Prostate gland (tissue), 2 donors: ENCODE measurements around the gene SENP7. TPM values are rescaled to one million over a fixed set of nuclear protein-coding genes. Genes with fewer than 3 reads are reported as not detected.

Experiments used
- DNase-seq: peaks from one replicate; pipeline ENCODE4 v3.0.0-alpha.2; 2019; ENCODE audit warnings: low spot score
- H3K27ac ChIP-seq, 2 donors: fragments of 200-600 bp; sonication (generic); 2 replicates each; pipeline ENCODE4 v1.5.1; 2017 to 2019
- H3K27me3 ChIP-seq: fragments of 200-600 bp; sonication (generic); replicated peaks from 2 replicates; pipeline ENCODE4 v1.5.1; 2019; ENCODE audit not compliant: insufficient read depth
- H3K36me3 ChIP-seq, 2 donors: fragments of 200-600 bp; sonication (generic); 1 replicate in 1 of 2; 2 replicates in 1 of 2; pipeline versions ENCODE4 v1.5.1 to v1.8.1; 2017 to 2019
- H3K4me1 ChIP-seq: fragments of 200-600 bp; sonication (generic); replicated peaks from 2 replicates; pipeline ENCODE4 v1.5.1; 2019
- H3K4me3 ChIP-seq, 2 donors: fragments of 200-600 bp; sonication (generic); 2 replicates each; pipeline ENCODE4 v1.5.1; 2017 to 2019
- H3K9me3 ChIP-seq: fragments of 200-600 bp; sonication (generic); 2 replicates; pipeline ENCODE4 v1.5.1; 2017
- POLR2A ChIP-seq: fragments of 450-650 bp; IDR thresholded peaks from one replicate; pipeline ENCODE4 v1.6.1; 2016; ENCODE audit warnings: antibody characterized with exemption, mild to moderate bottlenecking
- POLR2AphosphoS5 ChIP-seq: sonication (generic); formaldehyde crosslinking; IDR thresholded peaks from one replicate; pipeline ENCODE4 v1.6.1; 2017; ENCODE audit warnings: antibody characterized with exemption
- WGBS: methylation state at CpG from one replicate; pipeline ENCODE4 v1.1.5; 2018; 5-methylcytosine and 5-hydroxymethylcytosine counted together
- intact Hi-C: fragments of 100-400 bp; cut with DNase I; formaldehyde crosslinking; loops from one replicate; pipeline ENCODE4 v1.14.2; 2022
- total RNA-seq, 2 donors: library from RNA; depleted of rRNA; stranded (reverse); fragments of >200 nt; gene quantifications; one replicate each; pipeline ENCODE4 v1.1.0, GENCODE V29; 2016
- TF ChIP-seq, protein P1 (sequence below), 4 experiments: fragments of 200-600 bp in 2 of 4; fragments of 450-650 bp in 2 of 4; sonication (generic) in 2 of 4; IDR thresholded peaks; 1 replicate in 3 of 4; 2 replicates in 1 of 4; pipeline ENCODE4 v1.5.1; 2016 to 2019; ENCODE audit warnings: antibody characterized with exemption in 4 of 4, mild to moderate bottlenecking in 2 of 4, moderate library complexity in 2 of 4

Gene SENP7
- total RNA-seq, 2 donors from 2014 or later, result 16.4 to 22.7 TPM

- Histone ChIP-seq H3K9me3 (no peaks in the 10 kb centered on the region), H3K4me3 (no peak overlapping the region), H3K36me3 (no peaks in the 10 kb centered on the region), H3K27me3 (no peaks in the 10 kb centered on the region), H3K27ac (no peak overlapping the region), H3K4me1 (no peaks in the 10 kb centered on the region)
- DNase-seq, result no peak
- 62% methylated on average over 2 of the region's 2 CpGs for WGBS
- intact Hi-C loops, result no loop called here
- no peak for TF ChIP-seq POLR2AphosphoS5
- no peak for TF ChIP-seq POLR2A
- TF ChIP-seq, protein P1, sequence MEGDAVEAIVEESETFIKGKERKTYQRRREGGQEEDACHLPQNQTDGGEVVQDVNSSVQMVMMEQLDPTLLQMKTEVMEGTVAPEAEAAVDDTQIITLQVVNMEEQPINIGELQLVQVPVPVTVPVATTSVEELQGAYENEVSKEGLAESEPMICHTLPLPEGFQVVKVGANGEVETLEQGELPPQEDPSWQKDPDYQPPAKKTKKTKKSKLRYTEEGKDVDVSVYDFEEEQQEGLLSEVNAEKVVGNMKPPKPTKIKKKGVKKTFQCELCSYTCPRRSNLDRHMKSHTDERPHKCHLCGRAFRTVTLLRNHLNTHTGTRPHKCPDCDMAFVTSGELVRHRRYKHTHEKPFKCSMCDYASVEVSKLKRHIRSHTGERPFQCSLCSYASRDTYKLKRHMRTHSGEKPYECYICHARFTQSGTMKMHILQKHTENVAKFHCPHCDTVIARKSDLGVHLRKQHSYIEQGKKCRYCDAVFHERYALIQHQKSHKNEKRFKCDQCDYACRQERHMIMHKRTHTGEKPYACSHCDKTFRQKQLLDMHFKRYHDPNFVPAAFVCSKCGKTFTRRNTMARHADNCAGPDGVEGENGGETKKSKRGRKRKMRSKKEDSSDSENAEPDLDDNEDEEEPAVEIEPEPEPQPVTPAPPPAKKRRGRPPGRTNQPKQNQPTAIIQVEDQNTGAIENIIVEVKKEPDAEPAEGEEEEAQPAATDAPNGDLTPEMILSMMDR (IDR thresholded peaks at IDR 0.05), result no peak
These were observed 17.7 kb upstream of the SENP7 start for GRCh38 chr3:101530686-101531047.

DNA sequence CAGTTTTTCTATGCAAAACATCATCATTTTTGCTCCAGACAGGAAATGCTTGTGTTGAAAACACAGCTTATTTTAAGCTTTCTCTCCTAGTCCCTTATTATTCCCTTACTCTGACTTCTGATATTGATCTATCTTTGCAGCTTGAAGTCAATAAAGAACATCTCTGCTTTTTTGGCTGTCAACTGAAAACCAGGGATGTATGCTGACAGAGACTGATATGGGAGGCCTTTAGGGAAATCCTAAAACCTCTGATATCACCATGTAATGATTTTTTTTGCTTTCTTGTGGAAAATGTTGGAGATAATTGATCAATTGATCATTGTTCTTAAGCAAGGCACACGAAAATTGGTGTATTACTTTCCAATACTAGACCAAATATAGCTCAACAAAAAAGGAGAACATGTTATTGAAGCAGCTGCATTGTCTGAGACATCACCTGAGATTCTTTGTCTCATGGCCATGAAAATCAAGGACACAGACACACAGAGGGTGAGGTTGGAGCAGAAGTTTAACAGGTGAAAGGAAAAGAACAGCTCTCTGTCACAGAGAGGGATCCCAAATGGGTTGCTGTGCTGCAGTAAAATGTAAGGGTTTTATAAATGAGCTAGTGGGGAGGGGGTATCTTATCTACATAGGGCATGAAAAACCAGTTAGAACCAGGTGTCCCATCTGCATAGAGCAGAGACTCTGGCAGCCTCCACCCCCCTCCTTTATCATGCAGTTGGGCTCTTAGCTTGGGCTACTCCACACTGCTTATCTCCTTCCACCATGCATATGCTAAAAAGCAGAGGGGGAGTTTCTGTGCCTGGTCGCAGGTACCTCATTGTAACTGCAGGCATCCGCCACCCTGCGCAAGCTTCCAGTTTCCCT, 17.0 kb upstream of the SENP7 start:
- Histone ChIP-seq H3K36me3 (no peaks in the 10 kb centered on the region), H3K4me1 (no peaks in the 10 kb centered on the region), H3K27me3 (no peaks in the 10 kb centered on the region), H3K4me3 (no peak overlapping the region), H3K27ac (no peak overlapping the region), H3K9me3 (no peaks in the 10 kb centered on the region)
- intact Hi-C loops, result no loop called here
- no peak for DNase-seq
- TF ChIP-seq, protein P1 (IDR thresholded peaks at IDR 0.05), result no peak
- 89% methylated on average over 4 of the region's 4 CpGs for WGBS

DNA sequence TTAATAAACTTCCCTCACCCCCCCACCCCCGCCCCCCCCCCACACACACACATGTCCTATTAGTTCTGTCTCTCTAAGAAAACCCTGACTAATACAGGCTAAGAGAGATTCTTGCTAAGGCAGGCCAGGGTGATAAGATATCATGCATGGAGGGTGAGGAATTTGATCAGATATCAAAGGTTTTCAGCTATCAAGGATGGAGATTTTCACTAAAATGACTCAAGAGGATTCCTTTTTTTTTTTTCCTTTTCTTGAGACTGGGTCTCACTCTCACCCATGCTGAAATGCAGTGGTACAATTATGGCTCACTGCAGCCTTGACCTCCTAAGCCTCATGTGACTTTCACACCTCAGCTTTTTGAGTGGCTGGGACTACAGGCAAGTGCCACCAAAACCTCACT, 14.9 kb upstream of the SENP7 start:
- WGBS, result 18% methylated on average over 1 of the region's 1 CpG
- DNase-seq, result no peak
- no peak for TF ChIP-seq POLR2AphosphoS5
- TF ChIP-seq, protein P1 (IDR thresholded peaks at IDR 0.05), result no peak
- no peak for TF ChIP-seq POLR2A
- H3K36me3 ChIP-seq, result no peaks in the 10 kb centered on the region
- H3K27ac ChIP-seq, result no peak overlapping the region
- no peaks in the 10 kb centered on the region for H3K4me1 ChIP-seq
- no peaks in the 10 kb centered on the region for H3K9me3 ChIP-seq
- H3K27me3 ChIP-seq, result no peaks in the 10 kb centered on the region
- intact Hi-C loops, result no loop called here
- H3K4me3 ChIP-seq, result no peak overlapping the region

GRCh38 chr3:101527441-101527840, 14.4 kb upstream of the SENP7 start:
- intact Hi-C loops, result no loop called here
- 85% methylated on average over 4 of the region's 4 CpGs for WGBS
- H3K4me3 ChIP-seq, result no peak overlapping the region
- H3K9me3 ChIP-seq, result no peaks in the 10 kb centered on the region
- no peaks in the 10 kb centered on the region for H3K4me1 ChIP-seq
- no peak for DNase-seq
- no peaks in the 10 kb centered on the region for H3K36me3 ChIP-seq
- H3K27ac ChIP-seq, result no peak overlapping the region
- TF ChIP-seq POLR2AphosphoS5, result no peak
- no peak for TF ChIP-seq POLR2A
- TF ChIP-seq, protein P1 (IDR thresholded peaks at IDR 0.05), result no peak
- H3K27me3 ChIP-seq, result no peaks in the 10 kb centered on the region

- no peaks in the 10 kb centered on the region for H3K27me3 ChIP-seq
- TF ChIP-seq, protein P1 (IDR thresholded peaks at IDR 0.05), result no peak
- TF ChIP-seq POLR2A (no peak), POLR2AphosphoS5 (no peak)
- no peak overlapping the region for H3K27ac ChIP-seq
- intact Hi-C loops, result no loop called here
- no peaks in the 10 kb centered on the region for H3K9me3 ChIP-seq
- 52% methylated on average over 4 of the region's 4 CpGs for WGBS
- DNase-seq, result no peak
- H3K4me3 ChIP-seq, result no peak overlapping the region
- H3K36me3 ChIP-seq, result no peaks in the 10 kb centered on the region
- H3K4me1 ChIP-seq, result no peaks in the 10 kb centered on the region
These were observed 8.2 kb upstream of the SENP7 start for GRCh38 chr3:101521211-101521701.
